Uterus (tissue), 4 donors: ENCODE data around the gene SH2B3. TPM values are rescaled to one million over a fixed set of nuclear protein-coding genes. Genes with fewer than 3 reads are reported as not detected.

Source experiments
- DNase-seq, 2 donors: peaks; one replicate each; pipeline ENCODE4 v3.0.0-alpha.2; 2019 to 2020
- H3K27ac ChIP-seq, 2 donors: fragments of 200-600 bp; sonication (generic); 1 replicate in 1 of 2; 2 replicates in 1 of 2; pipeline ENCODE4 v1.5.1; 2016 to 2018
- H3K27me3 ChIP-seq, 2 donors: fragments of 200-600 bp; sonication (generic); one replicate each; pipeline ENCODE4 v1.5.1; 2018 to 2019; ENCODE audit warnings: control low read depth in 1 of 2
- H3K36me3 ChIP-seq, 2 donors: fragments of 200-600 bp; sonication (generic); one replicate each; pipeline ENCODE4 v1.5.1; 2019; ENCODE audit warnings: control low read depth in 1 of 2
- H3K4me1 ChIP-seq, 2 donors: fragments of 200-600 bp; sonication (generic); one replicate each; pipeline ENCODE4 v1.5.1; 2018 to 2019; ENCODE audit warnings: control low read depth in 1 of 2
- H3K4me3 ChIP-seq, 2 donors: fragments of 200-600 bp; sonication (generic); 1 replicate in 1 of 2; 2 replicates in 1 of 2; pipeline ENCODE4 v1.5.1; 2018 to 2019; ENCODE audit warnings: mild to moderate bottlenecking in 1 of 2
- H3K9me3 ChIP-seq, 2 donors: fragments of 200-600 bp; sonication (generic); one replicate each; pipeline ENCODE4 v1.5.1; 2019; ENCODE audit warnings: control low read depth in 1 of 2
- POLR2A ChIP-seq, 2 donors: fragments of 450-650 bp; IDR thresholded peaks; one replicate each; pipeline ENCODE4 v1.6.1; 2016; ENCODE audit warnings: antibody characterized with exemption in 2 of 2, mild to moderate bottlenecking in 1 of 2, moderate library complexity in 1 of 2
- intact Hi-C: fragments of 100-400 bp; cut with DNase I; formaldehyde crosslinking; loops from one replicate; pipeline ENCODE4 v1.15.1; 2023; ENCODE audit warnings: low total_unique reads
- total RNA-seq, 4 donors: library from RNA; depleted of rRNA in 3 of 4; stranded (reverse); fragments of >200 nt in 3 of 4; gene quantifications; one replicate each; pipeline versions ENCODE4 v1.1.0 to v1.2.4, GENCODE V29; 2014 to 2023
- TF ChIP-seq, protein P1 (sequence below), 4 experiments: fragments of 200-600 bp in 2 of 4; fragments of 450-650 bp in 2 of 4; sonication (generic) in 2 of 4; IDR thresholded peaks; one replicate each; pipeline ENCODE4 v1.5.1; 2016 to 2019; ENCODE audit warnings: antibody characterized with exemption in 4 of 4, mild to moderate bottlenecking in 2 of 4, moderate library complexity in 1 of 4
- donor health status: DM: yes; HTN: yes; CAD: no.

Gene SH2B3
- total RNA-seq, 4 donors from 2014 or later, result 11.8 to 31.3 (median 21.8) TPM

DNA sequence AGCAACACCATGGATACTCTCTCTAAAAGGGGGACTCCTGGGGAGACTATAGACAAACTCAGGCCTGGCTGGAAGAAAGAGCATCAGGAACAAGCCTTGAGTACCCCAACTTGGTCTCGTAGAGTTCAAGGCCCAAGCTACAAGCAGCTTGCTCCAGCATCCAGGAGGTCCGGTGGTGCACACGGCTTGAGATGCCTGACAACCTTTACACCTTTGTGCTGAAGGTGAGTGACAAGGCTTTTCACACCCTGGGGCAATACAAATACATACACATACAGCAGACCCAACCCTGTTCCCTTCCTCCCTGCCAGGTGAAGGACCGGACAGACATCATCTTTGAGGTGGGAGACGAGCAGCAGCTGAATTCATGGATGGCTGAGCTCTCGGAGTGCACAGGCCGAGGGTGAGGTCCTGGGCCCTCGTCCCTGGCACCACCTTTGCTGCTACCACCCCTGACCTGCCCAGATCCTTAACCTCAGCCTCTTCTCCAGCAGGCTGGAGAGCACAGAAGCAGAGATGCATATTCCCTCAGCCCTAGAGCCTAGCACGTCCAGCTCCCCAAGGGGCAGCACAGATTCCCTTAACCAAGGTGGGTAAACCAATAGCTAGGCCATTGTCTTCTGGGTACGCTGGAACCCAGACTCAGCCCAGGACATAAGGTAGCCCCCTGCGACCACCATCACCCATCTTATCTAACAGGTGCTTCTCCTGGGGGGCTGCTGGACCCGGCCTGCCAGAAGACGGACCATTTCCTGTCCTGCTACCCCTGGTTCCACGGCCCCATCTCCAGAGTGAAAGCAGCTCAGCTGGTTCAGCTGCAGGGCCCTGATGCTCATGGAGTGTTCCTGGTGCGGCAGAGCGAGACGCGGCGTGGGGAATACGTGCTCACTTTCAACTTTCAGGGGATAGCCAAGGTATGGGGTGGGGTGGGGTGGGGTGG, 41.2 kb downstream of the SH2B3 start:
- no peaks in the 10 kb centered on the region for H3K36me3 ChIP-seq
- TF ChIP-seq, protein P1, sequence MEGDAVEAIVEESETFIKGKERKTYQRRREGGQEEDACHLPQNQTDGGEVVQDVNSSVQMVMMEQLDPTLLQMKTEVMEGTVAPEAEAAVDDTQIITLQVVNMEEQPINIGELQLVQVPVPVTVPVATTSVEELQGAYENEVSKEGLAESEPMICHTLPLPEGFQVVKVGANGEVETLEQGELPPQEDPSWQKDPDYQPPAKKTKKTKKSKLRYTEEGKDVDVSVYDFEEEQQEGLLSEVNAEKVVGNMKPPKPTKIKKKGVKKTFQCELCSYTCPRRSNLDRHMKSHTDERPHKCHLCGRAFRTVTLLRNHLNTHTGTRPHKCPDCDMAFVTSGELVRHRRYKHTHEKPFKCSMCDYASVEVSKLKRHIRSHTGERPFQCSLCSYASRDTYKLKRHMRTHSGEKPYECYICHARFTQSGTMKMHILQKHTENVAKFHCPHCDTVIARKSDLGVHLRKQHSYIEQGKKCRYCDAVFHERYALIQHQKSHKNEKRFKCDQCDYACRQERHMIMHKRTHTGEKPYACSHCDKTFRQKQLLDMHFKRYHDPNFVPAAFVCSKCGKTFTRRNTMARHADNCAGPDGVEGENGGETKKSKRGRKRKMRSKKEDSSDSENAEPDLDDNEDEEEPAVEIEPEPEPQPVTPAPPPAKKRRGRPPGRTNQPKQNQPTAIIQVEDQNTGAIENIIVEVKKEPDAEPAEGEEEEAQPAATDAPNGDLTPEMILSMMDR (IDR thresholded peaks at IDR 0.05), result no peak
- no peak for TF ChIP-seq POLR2A (IDR thresholded peaks at IDR 0.05)
- no peaks in the 10 kb centered on the region for H3K9me3 ChIP-seq
- no peaks in the 10 kb centered on the region for H3K27me3 ChIP-seq
- DNase-seq, result peak; percentile 13 to 14
- H3K4me3 ChIP-seq, result no peak overlapping the region
- H3K27ac ChIP-seq, result peak overlapping the region; percentile 48 to 57
- intact Hi-C loops, result no loop called here
- H3K4me1 ChIP-seq, result peaks cover 0 to 10% of the 10 kb centered on the region in 2 donors

DNA sequence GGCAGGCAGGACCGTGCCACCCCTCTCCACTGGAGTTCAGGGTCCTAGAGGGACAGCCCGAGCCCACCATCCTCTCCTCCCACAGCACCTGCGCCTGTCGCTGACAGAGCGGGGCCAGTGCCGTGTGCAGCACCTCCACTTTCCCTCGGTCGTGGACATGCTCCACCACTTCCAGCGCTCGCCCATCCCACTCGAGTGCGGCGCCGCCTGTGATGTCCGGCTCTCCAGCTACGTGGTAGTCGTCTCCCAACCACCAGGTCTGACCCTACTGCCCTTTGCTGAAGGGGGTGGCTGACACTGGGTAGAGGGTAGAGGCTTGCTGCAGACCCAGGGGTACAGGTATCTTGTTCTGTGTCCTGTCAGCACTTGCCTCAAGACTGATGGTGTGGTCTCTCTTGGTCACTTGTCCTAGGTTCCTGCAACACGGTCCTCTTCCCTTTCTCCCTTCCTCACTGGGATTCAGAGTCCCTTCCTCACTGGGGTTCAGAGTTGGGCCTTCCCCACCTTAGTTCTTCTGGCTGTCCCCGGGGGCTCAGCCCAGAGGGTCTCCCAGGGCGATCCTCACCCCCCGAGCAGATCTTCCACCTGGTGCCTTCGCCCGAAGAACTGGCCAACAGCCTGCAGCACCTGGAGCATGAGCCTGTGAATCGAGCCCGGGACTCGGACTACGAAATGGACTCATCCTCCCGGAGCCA, 42.0 kb downstream of the SH2B3 start:
- no peak for TF ChIP-seq POLR2A (IDR thresholded peaks at IDR 0.05)
- TF ChIP-seq, protein P1 (IDR thresholded peaks at IDR 0.05), result no peak
- H3K4me1 ChIP-seq, result peaks cover 0 to 10% of the 10 kb centered on the region in 2 donors
- peak; percentile 10 to 13 for DNase-seq
- intact Hi-C loops, result no loop called here
- H3K4me3 ChIP-seq, result no peak overlapping the region
- H3K27me3 ChIP-seq, result no peaks in the 10 kb centered on the region
- peak overlapping the region in 1 of 2 donors; percentile 23 for H3K27ac ChIP-seq
- H3K36me3 ChIP-seq, result no peaks in the 10 kb centered on the region
- H3K9me3 ChIP-seq, result no peaks in the 10 kb centered on the region

- peak in 1 of 2 donors; percentile 13 for DNase-seq
- Histone ChIP-seq H3K4me3 (no peak overlapping the region), H3K4me1 (peaks cover 0 to 10% of the 10 kb centered on the region in 2 donors), H3K9me3 (no peaks in the 10 kb centered on the region), H3K27ac (peak overlapping the region in 1 of 2 donors; percentile 23), H3K27me3 (no peaks in the 10 kb centered on the region), H3K36me3 (no peaks in the 10 kb centered on the region)
- TF ChIP-seq POLR2A (IDR thresholded peaks at IDR 0.05), result no peak
- TF ChIP-seq, protein P1 (IDR thresholded peaks at IDR 0.05), result no peak
- intact Hi-C loops, result no loop called here
Measured at GRCh38 chr12:111448266-111448830, 42.6 kb downstream of the SH2B3 start.

DNA sequence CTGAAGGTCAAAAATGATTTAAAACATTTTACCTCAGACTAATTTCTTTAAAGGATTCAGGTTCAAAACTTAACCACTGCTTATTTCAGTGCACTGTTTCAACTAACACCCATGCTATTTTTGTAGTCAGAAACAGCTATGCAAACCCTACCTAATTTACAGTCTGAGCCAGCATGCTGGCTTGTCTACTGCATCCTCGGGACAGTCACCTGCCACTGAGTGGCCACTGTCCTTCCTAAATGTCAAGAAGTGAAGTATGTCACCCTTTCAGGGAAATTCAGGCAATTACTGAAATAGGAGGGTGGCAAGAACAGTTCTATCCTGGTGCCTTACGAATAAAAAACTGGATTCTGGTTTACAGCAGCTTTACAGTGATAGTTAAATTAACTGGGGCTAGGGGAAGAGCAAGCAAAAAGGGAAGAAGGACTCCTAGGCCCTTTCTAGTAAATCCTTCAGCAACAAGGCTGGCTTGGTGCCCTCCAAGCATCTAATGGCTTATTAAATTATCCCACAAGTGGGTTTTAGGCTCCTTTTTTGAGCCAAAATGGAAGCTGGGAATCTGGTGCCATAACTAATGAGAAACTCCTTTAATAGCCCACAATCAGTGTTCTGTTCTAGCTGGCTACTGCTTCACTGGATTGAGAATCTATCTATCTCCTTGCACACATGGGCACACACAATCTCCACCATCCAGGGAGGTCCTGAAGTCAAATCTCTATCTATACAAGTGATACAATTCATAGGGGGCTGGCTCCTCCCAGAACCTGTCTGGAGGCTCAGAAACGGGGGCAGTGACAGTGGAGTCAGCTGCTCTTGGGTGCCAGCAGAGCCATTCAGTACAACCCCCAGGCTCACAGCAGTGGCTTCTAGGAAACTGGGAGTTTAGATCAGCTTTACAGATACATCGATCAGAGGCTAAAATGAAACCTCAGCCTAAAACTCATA, 43.4 kb downstream of the SH2B3 start:
- H3K4me3 ChIP-seq, result no peak overlapping the region
- no peaks in the 10 kb centered on the region for H3K27me3 ChIP-seq
- no peaks in the 10 kb centered on the region for H3K36me3 ChIP-seq
- H3K4me1 ChIP-seq, result peaks cover 0 to 10% of the 10 kb centered on the region in 2 donors
- no peak for TF ChIP-seq POLR2A (IDR thresholded peaks at IDR 0.05)
- TF ChIP-seq, protein P1 (IDR thresholded peaks at IDR 0.05), result no peak
- peak in 1 of 2 donors; percentile 10 for DNase-seq
- H3K9me3 ChIP-seq, result no peaks in the 10 kb centered on the region
- peak overlapping the region in 1 of 2 donors; percentile 22 for H3K27ac ChIP-seq
- intact Hi-C loops, result no loop called here
